ENCODE measurements around the gene RASSF7.
"Not testable (repeated sequence)": the region's sequence is repeated elsewhere in the genome, so short reads cannot be mapped to it uniquely, and the experiment has no call there.

The RASSF7 gene, protein sequence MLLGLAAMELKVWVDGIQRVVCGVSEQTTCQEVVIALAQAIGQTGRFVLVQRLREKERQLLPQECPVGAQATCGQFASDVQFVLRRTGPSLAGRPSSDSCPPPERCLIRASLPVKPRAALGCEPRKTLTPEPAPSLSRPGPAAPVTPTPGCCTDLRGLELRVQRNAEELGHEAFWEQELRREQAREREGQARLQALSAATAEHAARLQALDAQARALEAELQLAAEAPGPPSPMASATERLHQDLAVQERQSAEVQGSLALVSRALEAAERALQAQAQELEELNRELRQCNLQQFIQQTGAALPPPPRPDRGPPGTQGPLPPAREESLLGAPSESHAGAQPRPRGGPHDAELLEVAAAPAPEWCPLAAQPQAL

DNA sequence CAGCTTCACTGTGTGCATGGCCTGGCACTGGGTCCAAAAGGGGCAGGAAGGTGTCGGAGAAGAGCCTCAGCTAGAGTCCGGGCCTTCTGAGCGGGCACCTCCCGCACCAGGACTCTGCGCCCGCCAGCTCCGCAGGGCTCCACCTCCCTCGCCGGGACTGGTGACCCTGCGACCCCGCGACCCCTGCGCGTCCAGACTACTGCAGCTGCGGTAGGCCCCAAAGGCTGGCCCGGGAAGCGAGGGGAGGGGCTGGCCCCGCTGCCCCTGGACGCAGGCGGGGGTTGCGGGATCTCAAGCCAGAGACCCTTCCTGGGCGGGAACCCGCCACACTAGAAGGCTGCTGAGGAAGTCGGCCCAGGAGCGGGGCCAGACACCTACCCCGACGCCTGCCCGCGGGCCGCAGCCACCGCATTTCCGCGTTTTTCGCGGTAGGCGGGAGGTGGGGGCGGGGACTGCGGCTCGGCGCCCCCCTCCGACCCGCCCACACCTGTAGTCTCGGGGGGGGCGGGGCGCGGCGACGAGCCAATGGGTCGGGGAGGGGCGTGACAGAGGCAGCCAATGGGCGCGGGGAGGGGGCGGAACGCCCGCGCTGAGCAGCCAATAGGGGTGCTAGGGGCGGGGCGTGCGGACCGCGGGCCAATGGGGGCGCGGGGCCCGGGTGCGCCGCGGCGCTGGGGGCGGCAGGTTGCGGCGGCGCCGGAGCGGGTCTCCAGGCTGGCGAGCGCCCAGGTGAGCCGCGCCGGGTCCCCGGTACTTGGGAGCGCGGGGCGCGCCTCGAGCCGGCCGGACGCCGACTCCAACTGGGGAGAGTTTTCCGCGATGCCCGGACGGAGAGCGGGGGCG, at the start of gene RASSF7, which contains the start of gene LMNTD2:
Gene RASSF7 (plus strand): TSS at position 666 of the 843 bp plus-strand sequence. CDS start 799 bp downstream, outside the sequence.
Gene LMNTD2 (minus strand): TSS at position 434 of the 843 bp plus-strand sequence. CDS start 22 bp downstream, at position 412.
- DNase-seq (ENCODE audit: low spot score), result peak; percentile 98

DNA sequence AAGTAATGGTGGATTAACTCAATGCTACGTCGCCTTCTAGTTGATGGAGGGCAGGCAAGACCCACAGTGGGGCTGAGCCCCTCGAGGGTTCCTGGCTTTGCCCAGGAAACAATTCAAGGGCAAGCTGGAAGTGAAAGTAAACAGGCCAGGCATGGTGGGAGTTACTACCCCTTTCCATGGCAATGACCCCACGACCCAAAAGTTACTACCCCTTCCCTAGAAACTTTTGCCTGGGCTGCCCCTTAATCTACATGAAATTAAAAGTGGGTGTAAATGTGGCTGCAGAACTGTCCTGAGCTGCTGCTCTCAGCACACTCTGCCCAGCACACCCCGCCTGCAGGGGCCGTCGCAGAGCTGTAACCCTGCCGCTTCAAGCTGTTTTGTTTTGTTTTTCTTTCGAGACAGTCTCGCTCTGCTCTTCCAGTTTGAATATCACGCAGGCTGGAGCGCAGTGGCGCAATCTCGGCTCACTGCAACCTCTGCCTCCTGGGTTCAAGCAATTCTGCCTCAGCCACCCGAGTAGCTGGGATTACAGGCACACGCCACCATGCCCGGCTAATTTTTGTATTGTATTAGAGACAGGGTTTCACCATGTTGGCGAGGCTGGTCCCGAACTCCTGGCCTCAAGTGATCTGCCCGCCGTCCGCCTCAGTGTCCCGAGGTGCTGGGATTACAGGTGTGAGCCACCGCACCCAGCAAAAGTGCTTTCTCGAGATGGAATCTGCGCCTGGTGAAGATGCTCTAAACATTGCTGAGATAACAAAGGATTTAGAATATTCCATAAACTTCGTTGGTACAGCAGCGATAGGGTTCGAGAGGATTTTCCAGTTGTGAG, 47.8 kb upstream of the RASSF7 start:
- DNase-seq (ENCODE audit: low spot score), result no peak

DNA sequence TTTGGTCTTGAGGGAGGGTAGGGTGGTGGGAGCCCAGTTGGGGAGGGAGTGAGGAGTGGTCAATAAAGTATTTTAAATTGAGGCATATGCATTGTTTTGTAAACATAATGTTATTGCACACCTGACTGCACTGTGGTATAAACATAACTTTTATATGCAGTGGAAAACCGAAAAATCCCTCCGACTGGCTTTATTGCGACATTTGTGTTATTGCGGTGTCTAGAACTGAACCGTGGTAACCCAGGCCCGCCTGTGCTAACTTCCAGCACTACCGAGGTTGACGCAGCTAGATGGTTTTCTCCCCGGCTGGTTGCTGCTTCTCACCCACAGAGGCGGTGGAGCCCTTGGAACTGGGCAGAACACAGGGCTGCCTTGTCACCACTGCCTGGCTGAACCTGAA, 46.2 kb upstream of the RASSF7 start:
- DNase-seq (ENCODE audit: low spot score), result no peak

DNA sequence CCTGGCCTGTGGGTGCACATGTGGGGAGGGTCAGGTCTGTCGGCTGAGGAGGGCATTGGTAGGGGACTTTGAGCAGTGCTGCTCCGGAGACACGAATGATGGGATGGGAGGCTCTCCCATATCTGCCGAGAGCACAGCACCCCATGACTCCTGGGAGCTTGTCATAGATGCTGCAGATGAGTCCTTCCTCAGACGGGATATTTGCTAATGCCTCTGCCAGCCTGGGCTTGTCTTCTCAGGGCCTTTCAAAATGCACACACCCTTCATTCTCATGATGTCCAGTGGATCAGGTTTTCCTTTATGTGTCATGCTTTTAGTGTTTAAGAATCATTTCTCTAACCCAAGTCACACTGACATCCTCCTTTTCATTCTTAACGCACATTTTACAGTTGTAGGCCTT, 45.6 kb upstream of the RASSF7 start:
- DNase-seq (ENCODE audit: low spot score), result no peak

DNA sequence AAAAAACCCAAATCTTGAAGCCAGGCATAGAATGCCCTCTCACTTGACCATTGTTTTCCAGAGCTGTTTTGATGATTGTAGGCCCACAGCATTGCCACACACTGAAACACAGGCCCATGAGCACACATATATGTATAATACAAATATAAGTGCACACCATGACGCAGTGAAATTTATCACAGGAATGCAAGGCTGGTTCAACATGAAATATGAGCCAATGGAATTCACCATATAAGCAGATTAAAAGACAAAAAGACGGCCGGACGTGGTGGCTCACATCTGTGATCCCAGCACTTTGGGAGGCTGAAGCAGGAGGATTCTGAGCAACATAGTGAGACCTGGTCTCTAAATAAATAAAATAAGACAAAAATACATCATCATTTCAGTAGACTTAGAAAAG, 44.4 kb upstream of the RASSF7 start:
- DNase-seq (ENCODE audit: low spot score), result no peak

DNA sequence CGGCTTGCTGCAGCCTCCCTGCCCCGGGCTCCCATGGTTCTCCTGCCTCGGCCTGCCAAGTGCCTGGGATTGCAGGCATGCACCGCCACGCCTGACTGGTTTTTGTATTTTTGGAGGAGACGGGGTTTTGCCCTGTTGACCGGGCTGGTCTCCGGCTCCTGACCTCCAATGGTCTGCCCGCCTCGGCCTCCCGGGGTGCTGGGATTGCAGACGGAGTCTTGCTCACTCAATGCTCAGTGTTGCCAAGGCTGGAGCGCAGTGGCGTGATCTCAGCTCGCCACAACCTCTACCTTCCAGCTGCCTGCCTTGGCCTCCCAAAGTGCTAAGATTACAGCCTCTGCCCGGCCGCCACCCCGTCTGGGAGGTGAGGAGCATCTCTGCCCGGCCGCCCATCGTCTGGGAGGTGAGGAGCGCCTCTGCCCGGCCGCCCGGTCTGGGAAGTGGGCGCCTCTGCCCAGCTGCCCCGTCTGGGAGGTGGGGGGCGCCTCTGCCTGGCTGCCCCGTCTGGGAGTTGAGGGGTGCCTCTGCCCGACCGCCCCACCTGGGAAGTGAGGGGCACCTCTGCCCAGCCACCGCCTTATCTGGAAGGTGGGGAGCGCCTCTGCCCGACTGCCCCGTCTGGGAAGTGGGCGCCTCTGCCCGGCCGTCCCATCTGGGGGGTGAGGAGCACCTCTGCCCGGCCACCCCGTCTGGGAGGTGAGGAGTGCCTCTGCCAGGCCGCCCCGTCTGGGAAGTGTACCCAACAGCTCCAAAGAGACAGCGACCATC, 43.7 kb upstream of the RASSF7 start:
- not testable (repeated sequence) for DNase-seq (ENCODE audit: low spot score)

DNA sequence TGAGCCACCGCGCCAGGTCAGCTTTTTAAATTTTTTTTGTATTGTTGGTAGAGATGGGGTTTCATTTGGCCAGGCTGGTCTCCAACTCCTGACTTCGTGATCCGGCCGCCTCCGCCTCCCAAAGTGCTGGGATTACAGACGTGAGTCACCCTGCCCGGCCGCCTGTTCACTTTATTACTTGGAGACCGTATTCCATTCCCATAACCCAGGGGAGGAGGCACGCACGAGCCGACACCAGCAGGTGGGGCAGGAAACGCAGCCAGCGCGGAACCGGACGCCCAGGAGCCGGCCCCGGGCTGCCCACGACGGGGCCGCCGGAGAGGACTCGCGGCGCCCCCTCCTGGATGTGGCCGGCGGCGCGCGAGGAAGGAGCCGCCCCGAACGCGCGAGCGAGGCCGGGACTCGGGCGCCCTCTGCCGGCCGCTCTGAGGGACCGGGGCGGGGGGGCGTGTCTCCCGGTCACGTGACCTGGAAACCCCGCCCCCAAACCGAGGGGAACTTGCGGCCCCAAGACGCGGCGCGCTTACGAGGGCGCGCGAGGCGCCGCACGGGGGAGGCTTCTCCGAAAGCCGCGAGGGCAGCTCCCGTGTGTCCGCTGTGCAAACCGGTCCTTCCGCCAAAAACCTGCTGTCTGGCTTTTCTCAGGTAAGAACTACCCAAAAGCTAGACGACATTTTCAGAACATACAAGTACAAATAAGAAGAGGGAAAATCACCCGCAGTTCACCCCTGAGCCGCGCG, 42.1 kb upstream of the RASSF7 start:
- peak; percentile 96 for DNase-seq (ENCODE audit: low spot score)

DNA sequence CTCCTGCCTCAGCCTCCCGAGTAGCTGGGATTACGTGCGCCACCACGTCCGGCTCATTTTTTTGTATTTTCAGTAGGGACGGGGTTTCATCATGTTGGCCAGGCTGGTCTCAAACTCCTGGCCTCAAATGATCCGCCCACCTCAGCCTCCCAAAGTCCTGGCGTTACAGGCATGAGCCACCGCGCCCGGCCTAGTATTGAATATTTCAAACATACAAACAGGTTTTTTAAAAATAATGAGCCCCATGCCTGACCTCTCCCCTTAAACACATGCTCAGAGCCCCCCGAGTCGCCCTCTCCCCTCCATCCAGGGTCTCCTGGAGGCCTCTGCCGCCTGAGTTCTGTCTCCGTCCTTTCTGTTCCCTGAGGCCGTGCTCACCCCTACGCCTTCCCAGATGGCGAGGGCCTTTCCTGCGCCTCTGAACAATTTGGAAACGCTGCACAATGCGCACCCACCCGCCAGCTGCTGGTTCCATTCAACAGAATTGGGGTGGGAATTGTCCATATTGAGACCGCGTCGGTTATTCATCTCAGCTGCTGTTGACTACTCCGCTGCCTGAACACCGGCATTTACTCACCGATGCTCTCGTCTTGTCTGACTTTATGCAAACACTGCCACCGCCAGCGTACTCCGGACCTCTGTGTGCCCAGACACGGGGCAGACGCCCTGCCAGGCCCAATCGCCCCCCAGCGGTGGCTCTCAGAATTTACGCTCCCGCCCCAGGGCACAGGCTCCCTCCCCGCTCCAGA, 40.2 kb upstream of the RASSF7 start:
- DNase-seq (ENCODE audit: low spot score), result peak; percentile 20

DNA sequence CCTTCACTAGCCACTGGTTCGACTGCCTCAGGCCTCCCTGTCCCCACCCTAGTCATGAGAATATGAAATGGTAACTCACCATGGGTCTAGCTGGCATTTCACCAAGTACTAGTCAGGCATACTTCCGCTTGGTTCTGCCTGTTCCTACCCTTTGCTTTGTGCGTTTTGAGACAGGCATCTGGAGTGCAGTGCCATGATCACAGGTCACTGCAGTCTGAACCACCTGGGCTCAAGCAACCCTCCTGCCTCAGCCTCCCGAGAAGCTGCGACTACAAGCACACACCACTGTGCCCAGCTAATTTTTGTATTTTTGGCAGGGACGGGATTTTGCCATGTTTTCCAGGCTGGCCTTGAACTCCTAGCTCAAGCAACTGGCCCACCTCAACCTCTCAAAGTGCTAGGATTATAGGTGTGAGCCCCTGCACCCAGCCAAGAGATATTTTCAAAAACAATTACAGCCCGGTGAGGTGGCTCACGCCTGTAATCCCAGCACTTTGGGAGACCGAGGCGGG, 39.5 kb upstream of the RASSF7 start:
- no peak for DNase-seq (ENCODE audit: low spot score)

DNA sequence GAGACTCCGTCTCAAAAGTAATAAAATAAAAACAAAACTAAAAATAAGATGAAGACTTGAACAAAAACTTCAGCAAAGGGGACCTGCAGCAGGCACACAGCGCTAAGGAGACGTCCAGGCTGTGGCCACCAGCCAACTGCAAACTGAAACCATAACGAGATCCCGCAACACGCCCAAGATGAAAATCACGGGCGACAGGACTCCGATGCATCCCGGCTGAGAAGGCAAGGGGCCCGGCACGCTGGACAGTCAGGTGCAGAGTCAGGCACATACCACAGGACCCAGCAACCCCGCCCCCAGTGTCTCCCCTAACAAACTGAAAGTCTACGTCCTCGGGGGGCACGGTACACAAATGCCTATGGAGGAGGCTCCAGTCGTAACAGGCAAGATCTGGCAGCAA, 34.6 kb upstream of the RASSF7 start:
- DNase-seq (ENCODE audit: low spot score), result peak; percentile 18

DNA sequence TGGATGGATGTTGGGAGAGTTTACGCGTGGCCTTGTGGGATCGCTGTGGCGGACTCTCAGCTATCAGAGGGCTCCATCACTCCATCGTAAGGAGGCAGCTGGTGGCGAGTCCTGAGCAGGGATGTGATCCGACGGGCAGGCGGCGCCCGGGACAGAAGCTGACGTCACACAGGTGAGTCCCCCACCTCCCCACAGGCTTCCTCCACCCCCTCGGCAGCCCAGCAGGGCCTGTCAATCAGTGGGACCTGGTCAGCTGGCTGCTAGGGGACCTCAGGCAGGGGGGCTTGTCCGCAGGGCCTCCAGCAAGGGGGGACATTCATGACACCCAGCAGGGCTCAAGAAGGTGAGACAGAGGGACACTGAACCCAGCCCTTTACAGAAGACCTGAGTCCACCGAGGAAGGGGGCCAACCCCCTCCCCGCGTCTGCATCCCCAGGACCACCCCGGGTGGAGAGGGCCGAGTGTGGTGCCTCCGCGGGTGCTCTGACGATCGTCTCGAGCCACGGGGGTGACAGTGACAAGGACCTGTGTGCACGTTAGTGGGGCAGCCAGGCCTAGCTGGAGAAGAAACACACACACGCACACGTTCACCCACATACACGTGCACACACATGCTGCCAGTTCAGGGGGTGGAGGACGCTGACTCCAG, 32.5 kb upstream of the RASSF7 start:
- DNase-seq (ENCODE audit: low spot score), result no peak

DNA sequence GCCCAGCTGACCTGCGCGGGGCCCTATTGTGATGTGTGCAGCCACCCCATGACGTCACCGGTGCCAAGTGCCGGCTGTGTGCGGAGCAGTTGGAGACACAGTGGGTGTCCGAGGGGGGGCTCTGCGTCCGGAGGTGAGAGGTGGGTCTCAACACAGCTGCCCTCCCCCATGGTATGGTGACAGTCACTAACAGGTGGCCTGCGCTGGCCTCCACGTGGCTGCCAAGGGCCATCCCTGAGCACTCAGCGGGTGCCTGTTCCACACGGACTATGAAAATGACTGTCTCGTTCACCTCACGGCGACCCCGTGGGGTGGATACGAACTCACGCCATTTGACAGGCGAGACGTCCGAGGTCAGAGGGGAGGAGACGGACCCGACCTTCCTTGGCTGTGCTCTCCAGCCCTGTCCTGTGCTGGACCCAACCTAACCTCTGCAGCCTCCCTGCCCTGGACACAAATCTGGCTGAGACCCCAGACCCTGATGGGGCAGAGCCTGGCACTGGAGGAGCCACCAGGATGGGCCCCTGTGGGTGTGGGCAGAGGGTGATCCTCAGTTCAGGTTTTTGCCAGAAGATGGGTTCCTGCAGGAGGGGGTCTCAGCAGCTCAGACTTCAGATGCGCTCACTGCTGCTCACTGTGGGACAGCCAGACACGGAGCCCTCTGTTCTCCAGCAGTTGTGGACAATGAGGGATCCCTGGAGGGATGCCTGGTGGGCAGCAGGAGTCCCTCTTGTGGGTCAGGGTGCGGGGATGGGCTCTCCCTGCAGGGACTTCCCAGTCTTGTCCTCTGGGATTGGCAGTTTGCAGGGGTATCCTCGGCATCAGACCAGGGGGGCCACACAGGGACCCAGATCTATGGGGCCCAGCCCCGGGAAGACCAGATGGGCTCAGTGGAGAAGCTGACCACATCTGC, 31.7 kb upstream of the RASSF7 start:
- DNase-seq (ENCODE audit: low spot score), result no peak

DNA sequence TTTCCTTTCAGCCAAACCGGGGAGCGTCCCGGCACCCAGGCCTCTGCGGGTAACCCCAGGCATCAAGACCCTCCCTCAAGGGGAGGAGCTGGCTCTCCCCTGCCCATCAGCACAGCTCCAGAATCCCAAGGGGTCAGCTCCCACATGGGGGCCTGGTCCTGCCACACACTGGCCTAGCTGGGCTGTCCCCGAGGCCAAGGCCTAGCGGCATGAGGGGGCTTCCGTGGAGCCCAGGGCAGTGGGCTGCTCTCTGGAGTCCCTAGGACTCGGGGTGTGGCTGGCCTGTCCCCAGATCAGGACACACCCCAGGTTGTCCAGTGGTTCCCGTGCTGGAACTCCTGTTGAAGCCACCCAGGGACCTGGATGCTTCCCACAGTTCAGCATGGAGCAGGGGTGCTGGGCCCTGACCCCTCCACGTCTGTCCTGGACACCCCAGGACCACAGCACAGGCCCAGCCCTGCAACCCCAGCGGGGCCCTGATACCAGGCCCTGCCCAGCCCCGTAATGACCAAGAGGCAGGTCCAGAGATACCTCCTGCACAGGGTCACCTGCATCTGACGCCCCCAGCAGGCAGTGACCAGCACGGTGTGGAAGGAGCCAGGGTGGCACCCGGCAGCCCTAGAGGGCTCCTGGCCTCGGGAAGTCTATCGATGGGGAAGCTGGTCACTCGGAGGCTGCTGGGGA, 30.9 kb upstream of the RASSF7 start:
- DNase-seq (ENCODE audit: low spot score), result no peak

DNA sequence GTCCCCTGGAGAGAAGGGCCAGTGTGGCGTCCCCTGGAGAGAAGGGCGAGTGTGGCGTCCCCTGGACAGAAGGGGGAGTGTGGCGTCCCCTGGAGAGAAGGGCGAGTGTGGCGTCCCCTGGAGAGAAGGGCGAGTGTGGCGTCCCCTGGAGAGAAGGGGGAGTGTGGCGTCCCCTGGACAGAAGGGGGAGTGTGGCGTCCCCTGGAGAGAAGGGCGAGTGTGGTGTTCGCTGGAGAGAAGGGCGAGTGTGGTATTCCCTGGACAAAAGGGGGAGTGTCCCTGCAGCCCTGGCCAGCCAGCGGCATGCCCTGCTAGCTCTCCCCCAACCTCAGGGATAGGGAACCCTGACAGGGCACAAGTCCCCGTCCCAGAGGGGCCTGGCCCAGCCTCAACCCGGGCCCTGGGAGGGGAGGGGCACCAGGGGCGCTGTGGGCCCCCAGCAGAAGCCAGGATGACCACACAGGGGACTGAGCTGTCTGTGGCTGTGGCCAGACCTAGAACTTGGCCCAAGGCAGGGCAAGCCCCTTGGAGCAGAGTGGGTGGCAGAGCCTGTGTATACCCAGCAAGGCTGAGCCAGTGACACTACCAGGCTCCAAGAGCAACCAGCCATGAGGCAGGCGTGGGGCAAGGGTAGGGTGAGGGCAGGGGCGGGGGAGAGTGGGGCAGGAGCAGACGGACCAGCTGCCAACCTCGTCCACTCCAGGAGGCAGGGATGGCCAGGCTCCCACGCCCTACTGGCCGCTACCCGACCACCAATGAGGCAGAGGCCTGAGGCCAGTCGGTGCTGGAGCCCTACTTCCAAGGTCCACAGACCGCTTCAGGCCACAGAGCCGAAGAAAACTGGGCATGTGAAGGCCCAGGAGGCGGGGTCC, 29.6 kb upstream of the RASSF7 start:
- no peak for DNase-seq (ENCODE audit: low spot score)

DNA sequence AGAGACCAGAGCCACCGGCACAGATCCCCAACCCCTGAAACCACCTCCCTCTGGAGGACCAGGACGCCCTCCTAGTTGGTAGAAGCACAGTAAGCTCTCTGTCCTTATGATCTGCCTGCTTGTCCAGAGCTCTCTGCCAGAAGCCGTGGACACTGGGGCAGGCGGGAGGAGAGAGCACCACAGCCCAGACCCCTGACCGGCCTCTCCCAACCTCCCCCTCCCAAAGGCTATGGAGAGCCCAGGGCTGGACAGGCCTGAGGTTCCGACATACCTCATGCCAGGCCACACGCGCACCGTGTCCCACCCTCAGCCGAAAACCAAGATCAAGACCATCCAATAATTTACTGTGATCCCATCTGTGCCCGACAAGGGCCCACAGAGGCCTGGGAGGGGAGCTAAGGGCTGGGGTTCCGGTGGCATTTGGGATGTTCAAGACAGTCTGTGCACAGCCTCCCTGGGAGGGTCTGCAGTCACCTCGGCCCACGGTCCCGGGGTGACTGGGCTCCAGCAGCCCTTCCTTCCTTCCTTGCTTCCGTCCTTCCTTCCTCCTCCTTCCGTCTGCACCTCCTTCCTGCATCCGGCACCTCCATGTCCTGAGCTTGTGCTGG, 28.7 kb upstream of the RASSF7 start:
- no peak for DNase-seq (ENCODE audit: low spot score)

DNA sequence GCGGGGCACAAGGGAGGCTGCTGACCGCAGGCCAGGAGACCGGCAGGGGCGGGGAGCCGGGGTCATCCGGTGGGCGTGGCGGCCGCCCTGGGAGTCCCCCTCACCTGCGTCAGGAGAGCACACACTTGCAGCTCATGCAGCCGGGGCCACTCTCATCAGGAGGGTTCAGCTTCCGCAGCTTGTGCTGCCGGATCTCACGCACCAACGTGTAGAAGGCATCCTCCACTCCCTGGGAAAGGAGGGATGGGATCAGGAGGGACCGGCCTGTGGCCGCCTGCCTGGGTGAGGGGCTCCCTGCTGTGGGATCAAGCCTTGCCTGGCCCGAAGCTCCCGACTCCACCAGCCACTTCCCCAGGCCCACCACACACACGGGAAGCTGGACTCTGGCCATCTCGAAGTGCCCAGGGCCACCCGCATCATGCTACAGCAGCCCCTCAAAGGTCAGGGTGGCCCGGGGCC, 28.2 kb upstream of the RASSF7 start:
- DNase-seq (ENCODE audit: low spot score), result no peak

All from iPS-NIHi11 (cell line).